Measurements from ENCODE around the gene ARHGEF17. TPM values are rescaled to one million over a fixed set of nuclear protein-coding genes. Genes with fewer than 3 reads are reported as not detected.

ARHGEF17 gene
- total and polyA plus RNA-seq, 2 of the 13 experiments (the other 11 are each of a cell fraction or from before 2014, with no cell fraction given) = 10.7 to 28.8 TPM

- ATAC-seq (no peak), FAIRE-seq (no peak), DNase-seq (ENCODE audit: low spot score) (no peak)
- H4K20me1 ChIP-seq (ENCODE audit: insufficient read depth, low read length) = no peaks in the 10 kb centered on the region
- H3K27ac ChIP-seq (ENCODE audit: extremely low read length, insufficient read depth, low read length) = no peak overlapping the region
- H3K4me3 ChIP-seq (replicated peaks in 1 of 3; ENCODE audit: insufficient read depth in 1 of 3, low read depth in 2 of 3, low read length in 3 of 3) = no peak overlapping the region
- no peaks in the 10 kb centered on the region for H3K79me2 ChIP-seq (ENCODE audit: insufficient read depth, low read length)
- no peaks in the 10 kb centered on the region for H3K27me3 ChIP-seq (ENCODE audit: control insufficient read depth in 1 of 2, insufficient read depth in 2 of 2, low read length in 2 of 2)
- no peak overlapping the region for H2AFZ ChIP-seq (ENCODE audit: low read length)
- no TSS peak for BruUV-seq (replicated peaks)
- in situ Hi-C loops (cut with HindIII; ENCODE audit: extremely low pct_ligation_motif_present, low pct_unique_long_range_greater_than_20kb) (no loop called here), intact Hi-C loops (cut with micrococcal nuclease; ENCODE audit: unreplicated experiment) (no loop called here)
- H3K9ac ChIP-seq (ENCODE audit: insufficient read depth, low read depth, low read length) = no peak overlapping the region
- H3K36me3 ChIP-seq (replicated peaks in 1 of 2; ENCODE audit: control insufficient read depth in 1 of 2, insufficient read depth in 2 of 2, low read length in 2 of 2) = peaks cover 7 to 9% of the 10 kb centered on the region in 2 experiments
- POLR2A ChIA-PET = interaction anchor here (0.6 kb wide), 1 partner anchor 79 kb away, joined by 3 read pairs; no protein-coding TSS in a partner anchor
- TF ChIP-seq REST (IDR thresholded peaks at IDR 0.05; ENCODE audit: borderline replicate concordance in 1 of 2, low read depth in 1 of 2, low read length in 2 of 2) (no peak), NONO (IDR thresholded peaks at IDR 0.05) (no peak), NONO (CRISPR knock-in tag; conservative IDR thresholded peaks at IDR 0.05) (no peak), MLXIP (CRISPR knock-in tag; IDR thresholded peaks at IDR 0.05; ENCODE audit: borderline replicate concordance) (no peak), AGO2 (optimal IDR thresholded peaks at IDR 0.05; ENCODE audit: low read depth, low read length) (peak; percentile 27), RBM22 (optimal IDR thresholded peaks at IDR 0.05; ENCODE audit: low read length) (peak; percentile 91), KLF16 (CRISPR knock-in tag; IDR thresholded peaks at IDR 0.05) (no peak), TRIM22 (IDR thresholded peaks at IDR 0.05) (no peak), ZNF790 (CRISPR knock-in tag; IDR thresholded peaks at IDR 0.05; ENCODE audit: borderline replicate concordance) (no peak)
- no peaks in the 10 kb centered on the region for H3K9me3 ChIP-seq (ENCODE audit: low read length)
- peaks cover 4% of the 10 kb centered on the region for H3K4me1 ChIP-seq (ENCODE audit: insufficient read depth, low read length)
- H3K4me2 ChIP-seq (ENCODE audit: low read depth, low read length) = no peak overlapping the region
- WGBS (ENCODE audit: low lambda C conversion rate) = no CpG with 5 or more reads among the region's 2 CpGs
- CTCF ChIA-PET (ENCODE audit: low intra/inter-chr PET ratio, low total read pairs) = no interaction called here
These were observed 90.6 kb downstream of the ARHGEF17 start for GRCh38 chr11:73398721-73399120.

Measured in HepG2 (cell line).